Measurements from ENCODE around the gene C19orf81.

The C19orf81 gene

DNA sequence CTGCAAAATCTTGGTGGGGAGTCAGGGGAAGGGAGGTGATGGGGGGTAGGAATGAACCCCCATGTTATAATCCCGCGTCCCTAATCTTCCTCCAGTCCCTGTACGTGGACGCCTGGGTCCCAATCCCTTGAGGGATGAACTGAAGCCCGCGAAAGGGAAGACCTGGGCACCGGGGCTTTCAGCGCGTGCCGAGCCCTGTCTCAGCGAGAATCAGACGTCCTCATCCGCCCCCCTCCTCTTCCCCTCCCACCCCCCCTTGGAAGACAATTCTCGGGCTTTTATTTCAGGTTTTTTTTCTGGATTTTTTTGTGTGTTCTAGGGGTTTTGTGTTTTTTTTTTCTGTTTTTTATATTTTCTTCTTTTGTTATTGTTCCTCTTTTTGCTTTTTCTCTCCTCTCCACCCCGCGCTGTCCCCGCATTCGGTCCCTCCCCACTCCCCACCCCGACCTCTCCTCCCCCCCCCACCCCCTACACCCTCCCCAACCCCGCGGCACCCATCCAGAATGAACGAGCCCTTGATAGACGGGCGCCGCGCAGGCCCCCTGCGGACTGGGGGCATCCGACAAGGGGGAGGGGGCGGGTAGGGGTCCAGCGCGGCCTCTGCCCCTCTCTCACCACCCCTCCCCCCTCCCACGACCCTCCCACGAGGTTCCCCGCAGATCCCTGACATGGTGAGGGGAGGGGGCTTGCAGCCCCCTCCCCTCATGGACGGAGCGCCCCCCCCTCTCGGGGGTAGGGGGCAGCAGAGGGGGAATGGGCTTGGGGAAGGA, 10.3 kb downstream of the C19orf81 start:
- no peak for DNase-seq

DNA sequence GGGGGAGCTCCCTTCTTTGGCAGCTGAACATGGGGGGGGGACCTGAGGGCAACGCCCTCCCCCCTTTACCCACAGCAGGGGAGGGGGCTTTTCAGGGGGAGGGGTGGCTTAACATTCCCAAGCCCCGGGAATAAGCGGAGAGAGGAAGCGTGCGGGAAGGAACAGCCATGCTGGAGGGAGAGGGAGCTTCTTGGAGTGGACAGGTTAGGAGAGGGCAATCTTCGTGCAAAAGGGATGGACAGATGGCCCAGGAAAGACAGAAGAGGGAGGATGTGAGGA, 10.8 kb downstream of the C19orf81 start:
- DNase-seq, result no peak

DNA sequence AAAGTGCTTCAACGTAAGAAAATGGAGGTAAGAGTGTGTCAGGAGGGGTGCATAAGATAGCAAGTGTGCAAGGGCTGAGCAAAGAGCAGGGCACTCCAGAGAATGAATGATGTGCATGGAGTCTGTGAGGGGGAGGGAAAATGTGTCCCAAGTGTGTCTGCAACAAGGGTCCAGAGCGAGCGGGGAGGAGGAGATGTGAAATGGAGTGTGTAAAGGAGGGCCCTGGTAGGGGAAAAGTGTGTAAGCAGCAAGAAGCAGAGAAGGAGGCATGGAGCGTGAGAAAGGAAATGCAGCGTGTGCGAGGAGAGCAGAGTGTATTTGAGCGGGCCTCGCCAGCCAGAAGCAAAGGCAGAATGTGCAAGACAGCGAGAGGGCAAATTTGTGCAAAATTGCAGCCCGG, 11.8 kb downstream of the C19orf81 start:
- DNase-seq, result no peak

DNA sequence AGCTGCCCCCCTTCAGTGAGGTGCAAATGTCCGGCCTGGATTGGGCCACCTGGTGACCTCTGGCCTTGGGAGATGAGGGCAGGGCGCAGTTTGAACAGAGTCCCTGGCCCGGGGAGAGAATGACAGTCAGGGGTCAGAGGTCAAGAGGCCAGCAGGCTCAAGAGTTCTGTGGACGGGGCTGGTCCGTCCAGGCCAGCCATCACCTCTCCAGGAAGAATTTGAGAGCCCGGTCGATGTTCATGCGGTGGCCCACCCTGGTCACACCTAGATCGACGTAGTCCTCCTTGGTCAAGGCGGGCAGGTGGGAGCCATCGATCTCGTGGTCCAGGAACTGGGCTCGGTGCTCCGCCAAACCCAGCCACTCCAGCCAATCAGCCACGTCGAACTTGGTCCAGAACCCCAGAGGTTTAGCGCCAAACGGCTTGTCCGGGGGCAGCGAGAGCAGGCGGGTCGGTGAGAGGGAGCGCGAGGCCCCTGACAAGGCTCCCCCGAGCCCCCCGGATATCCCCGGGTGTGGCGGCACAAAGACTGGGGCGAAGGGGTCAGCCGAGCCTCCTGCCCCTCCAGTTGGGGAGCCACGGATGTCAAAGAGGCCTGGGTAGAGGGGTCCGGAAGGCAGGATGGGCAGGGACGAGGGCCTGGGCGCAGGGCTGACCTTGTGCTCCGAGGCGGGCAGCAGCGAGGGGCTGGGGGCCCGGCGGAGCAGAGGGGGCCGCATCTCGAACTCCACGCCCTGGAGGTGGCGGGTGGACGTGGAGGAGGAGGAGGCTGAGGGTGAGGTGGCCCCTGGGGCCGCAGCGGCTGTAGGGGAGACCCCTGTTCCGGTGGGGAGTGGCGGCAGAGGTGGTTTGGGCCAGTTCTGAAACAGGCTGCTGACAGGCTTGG, 12.8 kb downstream of the C19orf81 start:
- no peak for DNase-seq

DNA sequence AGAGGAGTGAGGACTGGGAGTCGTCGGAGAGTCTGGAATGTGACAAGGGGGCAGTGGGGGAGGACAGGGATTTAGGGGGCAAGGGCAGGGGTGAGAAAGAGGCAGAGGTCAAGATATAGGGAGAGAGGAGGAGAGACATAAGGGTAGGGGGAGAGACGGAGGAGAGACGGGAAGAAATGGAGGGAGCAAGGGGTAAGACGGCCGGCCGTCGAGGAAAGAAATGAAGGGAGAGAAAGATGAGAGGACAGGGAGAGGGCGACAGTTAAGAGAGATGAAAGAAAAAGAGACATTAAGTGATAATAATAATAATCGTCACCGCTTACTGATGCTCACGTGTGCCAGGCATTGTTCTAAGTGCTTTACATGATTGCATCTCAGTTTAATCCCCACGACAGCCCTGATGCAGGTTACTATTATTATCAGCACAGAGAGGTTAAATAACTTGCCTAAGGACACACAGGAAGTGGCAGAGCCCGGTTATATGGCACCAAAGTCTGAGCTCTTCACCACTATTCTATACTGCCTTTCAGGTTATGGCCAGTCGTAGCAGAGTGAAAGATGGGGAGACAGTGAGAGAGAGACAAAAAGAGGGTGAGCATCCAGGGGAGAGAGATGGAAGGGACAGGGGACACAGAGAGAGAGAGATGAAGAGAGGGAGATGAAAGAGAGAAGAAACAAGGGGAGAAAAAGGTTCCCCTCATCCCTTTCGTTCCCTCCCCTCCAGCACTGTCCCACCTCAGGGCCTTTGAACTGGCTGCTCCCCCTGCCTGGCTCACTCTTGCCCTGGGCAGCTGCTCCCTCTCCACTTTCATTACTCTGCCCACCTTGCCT, 13.6 kb downstream of the C19orf81 start:
- DNase-seq, result no peak

DNA sequence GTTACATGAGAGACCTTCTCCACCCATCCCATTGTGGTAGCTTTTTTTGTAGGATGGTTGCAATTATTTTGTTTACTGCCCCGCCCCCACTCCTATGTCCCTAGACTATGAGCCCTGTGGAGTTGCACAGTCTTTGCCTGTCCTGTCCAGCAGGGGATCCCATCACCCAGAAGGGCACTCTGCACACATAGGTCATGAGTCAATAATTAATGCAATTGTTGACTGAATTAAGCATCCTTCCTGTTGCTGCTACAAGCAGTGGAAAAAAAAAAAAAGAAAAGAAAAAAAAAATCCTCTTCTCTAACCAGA, 14.2 kb downstream of the C19orf81 start:
- DNase-seq, result no peak

DNA sequence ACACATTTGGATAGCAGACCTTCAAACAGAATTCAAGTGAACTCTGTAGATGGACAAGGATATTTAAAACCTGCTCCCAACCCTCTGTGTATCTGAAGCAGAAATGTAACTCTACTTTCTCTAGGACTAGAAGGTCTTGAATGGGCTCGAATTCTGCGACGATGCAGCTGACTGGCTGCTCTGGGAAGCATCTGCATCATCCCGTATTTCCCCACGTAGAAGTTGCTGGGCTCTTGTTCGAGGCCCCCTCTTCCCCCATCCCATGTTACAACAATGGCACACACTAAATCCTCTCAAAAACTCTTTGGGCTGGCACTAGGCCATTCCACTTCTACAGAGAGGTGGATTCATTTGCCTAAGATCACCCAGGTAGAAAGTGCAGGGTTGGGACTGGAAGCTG, 15.0 kb downstream of the C19orf81 start:
- no peak for DNase-seq

DNA sequence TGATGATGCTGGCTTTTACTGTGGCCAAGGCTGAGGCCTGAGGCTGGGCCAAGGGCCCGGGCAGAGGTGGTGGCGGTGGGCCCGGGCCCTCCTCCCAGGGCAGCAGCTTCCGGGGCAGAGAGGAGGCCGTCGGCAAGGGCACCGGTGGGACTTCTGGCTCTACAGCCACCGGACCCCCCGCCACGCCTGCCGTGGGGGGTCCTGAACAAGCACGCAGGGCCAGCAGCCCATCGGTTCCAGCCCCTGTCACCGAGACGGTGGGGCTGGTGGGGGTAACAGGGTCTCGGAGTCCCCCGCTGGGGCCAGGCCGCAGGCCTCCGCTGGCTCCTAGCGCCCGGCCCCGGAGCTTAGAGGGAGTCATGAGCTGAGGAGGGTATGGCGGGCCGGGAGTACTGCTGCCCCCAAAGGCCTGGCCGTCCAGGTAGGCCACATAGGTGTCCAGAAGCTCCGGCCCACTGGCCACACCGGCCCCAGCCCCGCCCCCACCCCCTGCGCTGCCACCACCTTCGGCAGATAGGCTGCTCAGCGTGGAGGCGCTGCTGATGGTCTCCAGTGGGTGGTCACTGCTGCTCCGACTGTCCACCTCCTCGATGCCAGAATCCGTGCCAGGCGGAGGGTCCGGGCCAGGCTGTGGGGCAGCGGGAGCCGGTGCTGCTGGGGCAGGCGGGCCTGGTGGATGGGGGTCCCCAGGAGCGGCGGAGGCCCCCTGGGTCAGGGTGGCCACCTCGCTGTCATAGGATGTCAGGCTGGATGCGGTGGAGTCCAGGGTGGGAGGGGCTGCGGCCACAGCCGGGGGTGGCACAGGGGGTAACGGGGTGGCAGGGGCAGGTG, 17.3 kb downstream of the C19orf81 start:
- DNase-seq, result no peak

DNA sequence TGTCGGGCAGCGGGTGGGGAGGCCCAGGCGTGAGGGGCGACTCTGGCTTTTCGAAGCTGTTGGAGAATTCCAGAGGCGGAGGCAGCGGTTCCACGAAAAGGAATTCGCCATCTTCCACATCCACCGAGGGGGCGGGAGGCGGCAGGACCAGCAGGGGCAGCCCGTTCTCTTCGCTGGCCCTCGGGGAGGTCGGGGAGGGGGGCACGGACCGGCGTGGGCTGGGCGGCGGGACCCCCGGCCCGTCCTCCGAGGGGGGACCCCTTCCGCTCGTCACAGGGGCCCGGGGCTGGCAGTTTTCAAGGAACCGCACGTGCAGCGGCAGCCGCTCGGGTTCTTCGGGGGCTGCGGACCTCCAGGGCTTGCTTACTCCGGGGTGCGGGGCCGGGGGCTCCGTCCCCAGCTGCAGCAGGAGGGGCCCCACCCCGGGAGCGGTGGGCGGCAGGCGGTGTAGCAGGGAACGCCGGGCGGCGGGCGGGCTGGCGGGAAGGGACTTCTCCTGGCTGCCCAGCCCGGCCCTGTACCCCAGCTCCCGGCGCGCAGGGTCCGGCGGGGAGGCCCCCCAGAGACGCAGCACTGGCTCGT, 18.0 kb downstream of the C19orf81 start:
- DNase-seq, result no peak

DNA sequence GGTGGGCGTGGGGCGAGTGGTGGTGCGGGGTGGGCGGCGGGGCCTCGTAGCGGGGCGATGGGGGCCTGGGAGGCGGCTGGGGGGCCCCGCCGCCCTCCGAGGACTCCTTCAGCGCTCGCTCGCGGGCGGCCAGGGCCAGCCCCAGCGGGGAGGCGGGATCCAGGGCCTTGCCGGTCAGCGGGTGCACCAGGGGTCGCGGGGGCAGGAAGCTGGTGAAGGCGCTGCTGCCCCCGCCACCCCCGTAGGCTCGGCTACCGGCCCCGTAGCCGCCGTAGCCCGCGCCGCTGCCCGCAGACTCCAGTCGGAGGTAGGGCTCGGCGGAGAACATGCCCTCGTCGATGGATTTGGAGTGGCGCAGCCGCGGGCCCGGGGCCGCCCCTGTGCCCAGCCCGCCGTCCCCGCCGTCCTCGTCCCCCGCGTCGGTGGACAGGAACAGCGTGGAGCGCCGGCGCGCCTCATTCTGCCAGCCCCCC, 18.6 kb downstream of the C19orf81 start:
- no peak for DNase-seq

DNA sequence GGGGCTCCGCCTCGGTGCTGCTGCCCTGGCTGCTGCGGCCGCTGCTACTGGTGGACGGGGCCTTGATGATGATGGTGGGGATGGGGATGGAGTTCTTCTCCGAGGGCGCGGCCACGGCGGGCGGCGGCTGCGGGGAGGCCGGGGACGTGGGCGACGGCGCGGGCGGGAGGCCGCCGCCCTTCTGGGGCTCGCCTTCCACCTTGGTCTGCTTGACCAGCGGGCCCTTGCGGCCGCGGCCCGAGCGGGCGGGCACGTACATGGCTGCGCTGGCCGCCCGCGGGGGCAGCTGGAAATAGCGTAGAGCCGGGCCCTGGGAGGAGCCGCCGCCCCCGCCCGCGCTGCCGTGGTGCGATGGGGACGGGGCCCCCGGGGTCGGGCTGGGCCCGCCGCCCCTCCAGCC, 19.2 kb downstream of the C19orf81 start:
- no peak for DNase-seq

DNA sequence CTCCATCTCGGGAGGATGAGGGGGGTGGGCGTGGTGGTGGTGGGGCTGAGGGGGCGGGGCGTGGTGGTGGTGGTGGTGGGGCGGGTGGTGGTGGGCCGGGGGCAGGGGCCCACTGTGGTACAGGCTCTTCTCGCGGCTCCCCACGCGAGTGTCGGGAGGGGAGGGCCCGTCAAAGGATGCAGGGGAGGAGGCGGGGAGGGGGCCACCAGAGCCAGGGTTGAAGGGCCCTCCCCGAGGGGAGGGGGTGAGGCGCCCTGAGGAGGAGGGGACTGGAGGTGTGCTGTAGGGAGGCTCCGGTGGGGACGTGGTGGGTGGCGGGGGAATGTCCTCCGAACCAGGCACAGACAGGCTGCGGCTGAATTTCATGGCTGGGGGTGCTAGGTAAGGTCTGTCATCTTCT, 19.6 kb downstream of the C19orf81 start:
- no peak for DNase-seq

DNA sequence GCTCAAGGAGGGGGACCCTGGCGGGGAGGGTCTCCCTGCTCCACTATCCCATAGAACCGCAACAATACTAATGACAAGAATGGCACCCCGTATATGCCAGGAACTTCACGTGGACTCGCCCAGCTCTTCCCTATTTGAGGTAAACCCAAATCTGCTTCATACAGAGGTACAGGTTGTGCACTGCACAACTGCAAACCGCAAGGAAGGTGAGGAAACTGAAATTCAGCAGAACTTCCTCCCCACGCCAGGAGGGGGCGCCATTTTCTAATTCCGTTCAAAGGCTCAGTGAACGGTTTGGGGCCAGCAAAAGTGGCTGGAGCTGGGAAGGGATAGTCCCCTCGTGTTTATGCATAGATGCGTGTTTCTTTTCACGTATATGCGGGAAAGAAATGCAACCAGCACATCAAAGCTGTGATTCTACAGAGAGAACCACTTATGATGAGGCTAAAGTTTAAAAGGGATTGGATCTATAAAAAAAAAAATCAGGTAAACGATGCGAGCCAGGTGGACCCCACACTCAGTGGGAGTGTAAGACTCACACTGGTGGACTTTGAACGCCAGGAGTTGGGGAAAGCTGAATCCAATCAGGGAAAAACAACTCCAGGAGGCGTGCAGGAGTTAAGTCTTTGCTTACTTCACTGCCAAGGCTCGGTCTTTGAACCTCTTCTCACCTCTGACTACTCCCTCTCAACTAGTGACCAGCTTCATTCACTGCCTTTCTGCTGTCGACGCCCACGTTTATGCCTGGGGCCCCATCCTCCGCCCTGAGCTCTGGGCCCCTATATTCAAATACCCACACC, 20.3 kb downstream of the C19orf81 start:
- no peak for DNase-seq

DNA sequence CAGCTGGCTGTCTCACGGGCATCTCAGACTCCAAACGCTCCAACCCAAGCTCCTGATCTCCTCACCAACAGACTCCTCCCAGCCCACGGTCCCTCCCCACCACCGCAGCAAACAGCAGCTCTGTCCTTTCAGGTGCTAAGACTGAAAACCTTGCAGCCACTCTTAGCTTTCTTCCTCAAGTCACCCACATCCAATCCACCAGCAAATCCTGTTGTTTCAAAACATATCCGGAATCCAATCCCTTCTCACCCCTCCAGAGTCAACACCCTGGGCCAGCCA, 20.8 kb downstream of the C19orf81 start:
- no peak for DNase-seq

DNA sequence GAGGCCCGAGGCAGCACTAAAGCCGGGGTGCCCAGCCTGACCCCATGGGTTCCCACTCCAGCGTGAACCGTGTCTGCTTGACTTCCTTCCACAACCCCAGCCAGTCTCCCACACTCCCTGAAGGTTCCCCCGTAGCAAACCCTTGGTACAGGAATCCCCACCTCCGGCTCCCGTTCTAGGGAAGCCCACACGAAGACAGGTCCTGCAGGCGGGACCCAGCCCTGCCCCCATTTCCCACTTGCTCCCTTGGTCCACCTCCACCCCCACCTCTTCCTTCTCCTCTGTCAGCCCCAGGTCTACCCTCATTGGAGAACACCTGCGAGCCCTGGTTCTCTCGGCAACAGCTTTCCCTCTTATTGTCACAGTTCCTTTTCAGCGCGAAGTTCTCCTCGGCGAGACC, 23.9 kb downstream of the C19orf81 start:
- DNase-seq, result no peak

DNA sequence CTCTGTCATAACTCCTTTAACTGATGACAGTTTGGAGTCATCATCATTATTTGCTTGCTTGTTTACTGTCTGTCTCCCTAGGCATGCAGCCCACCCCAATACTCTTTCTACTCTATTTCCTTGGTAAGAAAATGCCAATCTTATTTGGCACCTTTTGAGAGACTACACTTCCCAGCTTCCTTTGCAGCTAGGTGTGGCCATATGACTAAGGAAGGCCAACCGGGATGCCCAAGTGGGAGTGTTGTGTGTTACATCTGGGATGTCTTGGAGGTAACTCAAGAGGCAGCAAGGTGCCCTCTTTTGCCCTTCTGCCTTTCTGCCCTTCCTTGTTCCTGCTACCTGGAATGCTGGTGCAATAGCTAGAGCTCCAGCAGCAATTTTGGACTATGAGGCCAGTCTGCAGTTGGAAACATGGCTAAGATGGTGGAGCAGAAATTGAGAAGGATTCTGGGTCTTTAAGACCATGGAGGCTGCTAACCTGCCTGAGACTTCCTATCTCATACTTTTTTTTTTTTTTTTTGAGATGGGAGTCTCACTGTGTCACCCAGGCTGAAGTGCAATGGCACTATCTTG, 27.5 kb downstream of the C19orf81 start:
- DNase-seq, result no peak

DNA sequence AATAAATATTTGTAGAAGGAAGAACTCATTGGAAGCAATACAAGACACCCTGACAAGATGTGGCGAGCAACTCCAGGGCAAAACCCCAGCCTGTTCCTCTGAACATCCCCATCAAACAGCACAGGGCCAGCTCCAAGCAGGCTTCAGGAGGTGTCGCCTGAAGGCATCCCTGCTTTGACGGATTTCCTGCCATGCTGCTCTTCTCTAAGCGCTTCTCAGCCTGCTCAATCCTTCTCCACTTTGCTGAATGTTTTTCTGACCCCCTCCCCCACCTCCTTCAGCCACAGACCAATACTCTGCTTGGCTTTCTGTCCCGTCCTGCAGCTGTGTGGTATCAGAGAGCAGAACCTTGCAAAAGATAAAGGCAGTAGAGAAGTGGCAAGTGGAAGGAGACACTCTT, 28.4 kb downstream of the C19orf81 start:
- DNase-seq, result no peak

DNA sequence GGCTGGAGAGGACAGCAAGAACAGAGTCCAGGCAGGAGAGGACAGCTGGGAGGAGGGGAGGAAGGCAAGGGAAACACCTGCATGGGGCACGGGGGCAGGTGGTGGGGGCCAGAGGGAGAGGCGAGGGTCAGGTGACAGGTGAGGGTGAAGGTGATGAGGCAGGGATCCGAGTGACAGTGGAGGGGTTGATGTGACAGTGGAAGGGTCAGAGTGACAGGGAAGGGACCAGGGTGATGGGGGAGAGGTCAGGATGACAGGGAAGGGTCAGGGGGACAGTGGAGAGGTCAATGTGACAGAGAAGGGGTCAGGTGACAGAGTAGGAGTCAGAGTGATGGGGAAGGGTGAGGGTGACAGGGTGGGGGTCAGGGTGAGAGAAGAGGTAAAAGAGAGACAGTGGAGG, 29.1 kb downstream of the C19orf81 start:
- no peak for DNase-seq

DNA sequence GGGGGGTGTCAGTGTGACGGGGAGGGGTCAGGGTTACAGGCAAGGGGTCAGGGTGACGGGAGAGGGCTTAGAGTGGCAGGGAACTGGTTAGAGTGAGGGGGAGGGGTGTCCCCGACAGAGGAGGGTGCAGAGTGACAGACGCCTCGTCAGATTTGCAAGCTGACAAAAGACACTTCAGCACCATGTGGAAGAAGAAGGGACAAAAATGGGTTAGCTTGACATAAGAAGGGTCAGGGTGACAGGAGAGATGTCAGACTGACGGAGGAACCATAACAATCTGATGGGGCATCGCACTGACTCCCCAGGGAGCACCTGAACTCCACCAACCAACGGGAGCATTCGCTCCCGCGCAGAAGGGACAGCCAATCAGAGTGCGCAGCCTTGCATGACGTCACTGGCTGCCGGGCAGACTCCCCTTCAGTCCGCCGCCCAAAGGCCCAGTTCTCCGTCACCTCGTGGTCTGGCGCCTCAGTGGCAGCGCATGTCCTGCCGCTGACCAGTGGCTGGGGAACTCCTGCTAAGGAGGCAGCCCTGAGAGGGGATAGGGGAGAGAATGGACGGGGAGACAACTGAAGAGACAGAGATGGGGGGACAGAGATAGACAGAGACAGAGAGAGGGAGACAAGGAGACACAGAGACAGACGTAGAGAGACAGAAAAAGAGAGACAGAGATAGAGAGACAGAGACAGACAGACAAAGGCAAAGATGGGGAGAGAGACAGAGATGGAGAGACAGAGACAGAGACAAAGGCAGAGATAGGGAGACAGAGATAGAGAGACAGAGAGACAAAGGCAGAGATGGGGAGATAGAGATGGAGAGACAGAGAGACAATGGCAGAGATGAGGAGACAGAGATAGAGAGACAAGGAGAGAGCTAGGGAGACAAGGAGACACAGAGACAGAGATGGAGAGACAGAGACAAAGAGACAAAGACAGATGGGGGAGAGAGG, 30.2 kb downstream of the C19orf81 start:
- DNase-seq, result peak; percentile 58
